CD4-positive, alpha-beta T cell treated with Interleukin-6 for 4 hours (primary cell): ENCODE measurements around the gene THPO.

ENCODE experiments used
- DNase-seq: peaks from one replicate; pipeline ENCODE4 v3.0.0-alpha.2; 2020; ENCODE audit warnings: mixed read lengths

Gene THPO

DNA sequence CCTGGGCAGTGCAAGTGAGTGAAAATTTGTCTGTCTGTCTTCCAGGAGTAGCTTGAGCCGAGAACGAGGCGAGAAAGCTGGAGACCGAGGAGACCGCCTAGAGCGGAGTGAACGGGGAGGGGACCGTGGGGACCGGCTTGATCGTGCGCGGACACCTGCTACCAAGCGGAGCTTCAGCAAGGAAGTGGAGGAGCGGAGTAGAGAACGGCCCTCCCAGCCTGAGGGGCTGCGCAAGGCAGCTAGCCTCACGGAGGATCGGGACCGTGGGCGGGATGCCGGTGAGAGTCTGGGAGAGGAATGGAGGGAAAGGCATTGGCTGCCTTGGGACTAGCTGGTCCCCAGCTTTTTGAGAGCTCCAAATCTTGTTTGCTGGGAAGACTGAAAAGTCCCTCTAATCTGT is 50.8 kb downstream of the THPO start:
- no peak for DNase-seq

GRCh38 chr3:184325715-184326369 is 52.2 kb downstream of the THPO start:
- DNase-seq: no peak

DNA sequence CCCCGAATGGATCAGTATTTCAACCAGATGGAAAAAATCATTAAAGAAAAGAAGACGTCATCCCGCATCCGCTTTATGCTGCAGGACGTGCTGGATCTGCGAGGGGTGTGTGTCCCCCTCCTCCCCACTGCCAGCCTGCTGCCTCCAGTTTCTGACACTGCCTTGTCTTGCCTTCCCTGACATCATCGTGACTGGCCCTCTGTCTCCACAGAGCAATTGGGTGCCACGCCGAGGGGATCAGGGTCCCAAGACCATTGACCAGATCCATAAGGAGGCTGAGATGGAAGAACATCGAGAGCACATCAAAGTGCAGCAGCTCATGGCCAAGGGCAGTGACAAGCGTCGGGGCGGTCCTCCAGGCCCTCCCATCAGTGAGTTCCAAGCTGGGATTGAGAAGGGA is 52.7 kb downstream of the THPO start:
- DNase-seq: no peak

- no peak for DNase-seq
Measured at GRCh38 chr3:184323696-184324095, 54.3 kb downstream of the THPO start.

DNA sequence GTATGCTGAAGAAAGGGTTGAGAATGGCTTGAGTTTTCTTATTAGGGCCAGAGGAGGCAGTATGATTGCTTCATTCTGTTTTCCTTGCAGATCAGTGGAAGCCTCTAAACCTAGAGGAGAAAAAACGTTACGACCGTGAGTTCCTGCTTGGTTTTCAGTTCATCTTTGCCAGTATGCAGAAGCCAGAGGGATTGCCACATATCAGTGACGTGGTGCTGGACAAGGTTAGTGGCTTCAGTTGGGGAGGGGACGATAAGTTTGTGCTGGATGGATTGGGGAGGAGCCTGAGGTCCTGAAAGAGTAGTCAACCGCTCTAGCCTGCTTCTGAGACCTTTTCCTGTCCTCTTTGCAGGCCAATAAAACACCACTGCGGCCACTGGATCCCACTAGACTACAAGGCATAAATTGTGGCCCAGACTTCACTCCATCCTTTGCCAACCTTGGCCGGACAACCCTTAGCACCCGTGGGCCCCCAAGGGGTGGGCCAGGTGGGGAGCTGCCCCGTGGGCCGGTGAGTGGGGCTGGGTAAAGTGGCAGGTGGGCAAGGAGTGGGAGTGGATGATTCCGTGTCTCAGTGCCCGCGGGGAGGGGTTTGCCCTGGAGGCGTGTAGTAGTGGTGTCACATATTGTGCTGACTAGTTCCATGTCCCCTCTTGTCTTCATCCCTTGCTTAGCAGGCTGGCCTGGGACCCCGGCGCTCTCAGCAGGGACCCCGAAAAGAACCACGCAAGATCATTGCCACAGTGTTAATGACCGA is 55.1 kb downstream of the THPO start:
- no peak for DNase-seq
